CD4-positive, alpha-beta T cell treated with Interleukin-1 beta for 1 hour (primary cell): ENCODE measurements around the gene MAP3K7.
A peak's percentile ranks its signal among the peaks of the same experiment; 100 is the strongest.
"Not testable (repeated sequence)": the region's sequence is repeated elsewhere in the genome, so short reads cannot be mapped to it uniquely, and the experiment has no call there.

ENCODE experiments used
- DNase-seq, 2 donors: peaks; one replicate each; pipeline ENCODE4 v3.0.0-alpha.2; 2020 to 2022

Gene MAP3K7

DNA sequence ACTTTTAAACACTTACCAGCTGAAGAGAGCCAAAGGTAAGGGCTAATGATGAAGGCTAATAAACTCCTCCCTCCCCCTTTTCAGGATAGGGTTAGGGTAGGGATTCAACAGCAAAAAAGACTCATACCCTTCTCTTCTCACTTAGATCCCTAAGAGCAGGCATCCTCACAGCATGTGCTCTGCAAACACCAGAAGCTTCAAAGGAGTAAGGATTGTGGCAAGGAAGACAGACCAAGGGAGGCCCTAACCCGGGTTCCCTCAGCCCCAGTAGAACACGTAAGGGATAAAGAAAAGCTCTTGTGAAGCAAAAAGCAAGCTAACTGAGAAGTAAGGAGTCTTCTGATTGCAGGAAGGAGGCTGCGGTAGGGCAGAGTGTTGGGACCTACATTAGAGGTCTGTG, 11.6 kb downstream of the MAP3K7 start:
- no peak for DNase-seq

DNA sequence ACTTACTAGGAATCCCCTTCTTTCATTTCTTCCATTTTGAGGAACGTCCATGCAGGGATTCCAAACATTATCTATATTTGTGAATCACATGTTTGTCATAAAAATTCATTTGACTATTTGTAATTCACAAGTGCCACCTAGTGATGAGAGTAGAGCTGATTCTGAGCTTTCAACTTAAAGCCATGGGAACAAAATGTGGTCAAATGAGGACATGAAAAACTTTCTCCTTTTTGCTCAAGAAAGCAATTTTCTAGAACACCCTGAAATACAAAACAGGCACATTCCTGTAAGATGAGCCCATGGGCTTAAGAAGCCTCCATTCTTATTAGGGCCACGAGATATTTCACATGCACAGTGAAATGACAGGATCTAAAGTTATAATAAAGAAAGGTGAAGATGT, 12.3 kb downstream of the MAP3K7 start:
- no peak for DNase-seq

DNA sequence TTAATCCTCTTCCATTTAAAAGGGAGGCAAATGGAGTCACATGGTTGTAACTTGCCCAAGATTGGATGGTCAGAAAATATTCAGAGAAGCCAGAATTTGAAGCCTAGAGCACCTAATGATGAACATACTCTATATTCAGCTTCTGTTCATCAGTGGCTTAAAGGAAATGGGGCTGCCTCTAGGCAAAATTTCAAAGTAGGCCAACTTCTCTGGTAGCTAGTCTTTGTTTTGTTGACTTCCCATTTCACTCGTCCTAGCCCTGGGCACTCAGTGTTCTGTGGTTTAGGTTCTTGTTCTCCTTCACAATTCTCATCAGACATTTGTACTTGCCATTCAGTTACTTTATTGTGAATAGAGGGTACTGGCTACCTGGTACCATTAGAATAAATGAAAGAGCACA, 13.2 kb downstream of the MAP3K7 start:
- DNase-seq = no peak

DNA sequence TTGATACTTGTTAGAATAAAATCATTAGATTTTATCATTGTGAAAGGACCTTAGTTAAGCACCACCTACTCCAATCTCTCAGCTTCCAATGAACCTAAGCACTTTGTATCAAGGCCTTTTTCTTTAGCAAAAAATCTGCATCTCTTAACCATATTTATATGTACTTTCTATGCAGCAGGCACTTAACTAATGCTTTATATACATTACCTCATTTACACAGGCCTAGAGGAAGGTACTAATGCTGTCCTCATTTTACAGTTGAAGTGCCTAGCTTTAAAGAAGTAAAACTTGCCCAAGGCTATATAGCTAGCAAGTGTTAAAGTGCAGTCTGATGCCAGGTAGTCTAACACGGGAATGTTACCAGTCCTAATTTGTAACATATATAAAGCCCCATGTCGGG, 14.0 kb downstream of the MAP3K7 start:
- no peak for DNase-seq

DNA sequence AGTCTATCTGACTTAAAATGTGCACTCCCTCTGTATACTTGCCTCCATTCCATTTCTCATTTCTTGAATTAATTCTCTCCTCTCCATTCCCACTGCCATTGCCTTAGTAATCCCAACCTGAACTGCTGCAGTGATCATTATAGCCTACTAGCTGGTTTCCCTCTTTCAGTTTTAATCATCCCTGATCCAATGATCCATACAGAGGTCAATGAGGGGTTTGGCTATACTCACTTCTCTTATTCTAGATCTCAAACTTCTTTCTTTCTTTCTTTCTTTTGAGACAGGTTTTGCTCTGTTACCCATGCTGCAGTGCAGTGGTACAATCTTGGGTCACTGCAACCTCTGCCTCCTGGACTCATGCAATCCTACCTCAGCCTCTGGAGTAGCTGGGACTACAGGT, 17.6 kb downstream of the MAP3K7 start:
- DNase-seq = no peak

DNA sequence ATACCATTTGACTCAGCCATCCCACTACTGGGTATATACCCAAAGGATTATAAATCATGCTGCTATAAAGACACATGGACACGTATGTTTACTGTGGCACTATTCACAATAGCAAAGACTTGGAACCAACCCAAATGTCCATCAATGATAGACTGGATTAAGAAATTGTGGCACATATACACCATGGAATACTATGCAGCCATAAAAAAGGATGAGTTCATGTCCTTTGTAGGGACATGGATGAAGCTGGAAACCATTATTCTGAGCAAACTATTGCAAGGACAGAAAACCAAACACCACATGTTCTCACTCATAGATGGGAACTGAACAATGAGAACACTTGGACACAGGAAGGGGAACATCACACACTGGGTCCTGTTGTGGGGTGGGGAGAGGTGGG, 19.2 kb downstream of the MAP3K7 start:
- DNase-seq = not testable (repeated sequence)

DNA sequence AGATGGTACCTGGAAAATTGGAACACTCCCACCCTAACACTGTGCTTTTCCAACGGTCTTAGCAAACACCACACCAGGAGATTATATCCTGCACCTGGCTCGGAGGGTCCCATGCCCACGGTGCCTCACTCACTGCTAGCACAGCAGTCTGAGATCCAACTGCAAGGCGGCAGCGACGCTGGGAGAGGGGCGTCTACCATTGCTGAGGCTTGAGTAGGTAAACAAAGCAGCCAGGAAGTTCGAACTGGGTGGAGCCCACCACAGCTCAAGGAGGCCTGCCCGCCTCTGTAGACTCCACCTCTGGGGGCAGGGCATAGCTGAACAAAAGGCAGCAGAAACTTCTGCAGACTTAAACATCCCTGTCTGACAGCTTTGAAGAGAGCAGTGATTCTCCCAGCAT, 24.5 kb downstream of the MAP3K7 start:
- peak; percentile 8 to 23 for DNase-seq

DNA sequence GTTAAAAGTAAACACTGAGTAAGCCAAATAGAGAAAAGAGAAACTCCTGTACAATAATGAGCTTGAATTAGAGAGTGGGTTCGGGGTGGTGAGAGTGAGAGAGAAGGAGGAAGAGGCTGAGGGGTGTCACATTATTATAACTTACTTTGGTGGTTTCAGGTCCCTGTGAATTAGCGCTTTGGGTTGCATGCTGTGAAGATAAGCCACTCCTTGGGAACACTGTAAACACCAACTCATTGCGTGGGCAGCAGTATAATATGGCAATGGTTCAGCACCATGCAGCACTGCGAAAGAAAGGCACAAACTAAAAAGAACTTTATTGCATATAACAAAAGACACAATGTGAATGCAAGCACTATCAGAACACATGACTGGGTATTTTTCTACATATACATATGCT, 26.9 kb downstream of the MAP3K7 start:
- DNase-seq = no peak

DNA sequence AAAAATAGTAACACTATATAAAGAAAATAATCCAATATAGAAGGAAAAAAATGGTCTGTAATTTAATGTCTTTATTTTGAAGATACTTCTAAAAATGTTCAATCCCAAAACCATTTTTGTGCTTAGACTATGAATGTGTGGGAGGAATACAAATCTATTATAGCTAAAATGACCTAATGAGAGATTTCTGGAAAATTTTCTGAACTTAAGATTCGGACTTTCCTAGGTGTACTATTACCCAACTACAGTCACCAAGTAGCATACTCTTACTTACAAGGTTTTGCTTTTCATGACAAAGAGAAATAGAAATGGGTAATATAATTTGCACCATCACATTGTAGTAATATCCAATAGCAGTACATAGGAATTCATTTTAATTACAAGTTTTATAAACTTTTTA, 29.9 kb downstream of the MAP3K7 start:
- no peak for DNase-seq

DNA sequence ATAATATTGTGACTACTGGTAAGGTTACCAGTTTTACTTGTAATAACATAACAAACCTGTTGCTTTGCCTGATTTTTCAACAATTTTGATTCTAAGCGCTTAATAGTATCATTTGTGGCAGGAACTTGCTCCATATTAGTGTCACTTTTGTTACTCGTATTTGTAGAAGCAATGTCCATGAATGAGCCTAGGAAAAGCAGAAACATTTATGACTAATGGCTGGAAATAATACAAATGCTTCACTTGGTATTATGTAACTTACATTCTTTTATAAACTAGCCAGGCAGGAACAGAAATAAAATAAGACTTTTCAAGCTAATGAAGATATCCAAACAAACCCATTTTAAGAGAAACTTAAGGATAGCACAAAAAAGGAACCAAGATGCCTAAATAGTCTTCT, 38.9 kb downstream of the MAP3K7 start:
- no peak for DNase-seq

DNA sequence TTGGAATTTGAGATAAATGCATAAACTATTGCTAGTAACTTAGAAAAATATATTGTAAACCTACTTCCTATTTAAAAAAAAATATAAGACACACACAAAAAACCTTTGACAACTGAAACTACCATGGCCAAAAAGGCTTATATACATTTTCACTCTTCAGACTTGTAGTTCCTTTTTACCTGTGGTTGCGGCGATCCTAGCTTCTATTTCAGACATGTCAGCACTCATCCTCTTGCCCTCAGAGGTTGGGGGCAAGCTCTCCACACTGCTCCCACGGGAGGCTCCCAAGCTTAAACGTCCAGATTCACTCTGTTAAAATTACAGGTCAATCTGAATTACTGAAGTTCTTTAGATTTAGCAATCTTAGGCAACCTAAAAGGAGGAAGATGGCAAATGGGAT, 39.8 kb downstream of the MAP3K7 start:
- DNase-seq = no peak

DNA sequence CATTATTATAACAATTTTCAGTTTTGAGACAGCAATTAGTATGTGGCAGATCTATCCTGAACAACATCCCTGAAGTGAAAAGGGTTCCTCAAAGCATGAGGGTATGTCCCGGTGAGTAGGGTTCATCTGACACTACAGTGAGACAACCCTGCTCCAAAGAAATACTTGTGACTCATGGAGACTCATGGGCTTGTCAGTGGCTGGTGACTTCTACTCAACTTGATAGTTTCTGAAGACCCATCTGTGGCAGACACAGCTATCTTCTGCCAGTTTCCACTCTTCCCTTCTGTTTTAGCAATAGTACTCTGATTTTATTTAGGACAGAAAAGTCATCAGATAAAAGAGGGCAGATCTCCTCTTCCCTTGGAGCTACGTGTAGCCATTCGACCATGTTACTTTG, 41.4 kb downstream of the MAP3K7 start:
- DNase-seq = no peak

DNA sequence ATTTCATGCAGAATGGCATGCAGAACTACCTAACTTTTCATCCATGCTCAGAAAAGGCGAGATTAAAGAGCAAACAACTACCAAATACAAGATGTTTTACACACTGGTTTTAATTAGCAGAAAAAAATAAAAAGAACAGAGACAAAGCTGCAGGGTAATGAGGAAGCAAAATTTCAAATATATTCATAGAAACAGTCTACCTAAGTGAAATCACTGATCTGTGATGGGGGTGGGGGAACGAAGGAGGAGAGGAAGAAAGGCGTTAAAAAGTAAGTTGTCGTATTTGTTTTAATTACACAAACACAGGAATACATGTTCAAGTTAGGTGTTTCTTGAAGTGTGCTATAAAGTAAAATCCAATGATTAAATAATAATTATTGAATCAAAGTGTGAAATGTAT, 42.1 kb downstream of the MAP3K7 start:
- DNase-seq = no peak

DNA sequence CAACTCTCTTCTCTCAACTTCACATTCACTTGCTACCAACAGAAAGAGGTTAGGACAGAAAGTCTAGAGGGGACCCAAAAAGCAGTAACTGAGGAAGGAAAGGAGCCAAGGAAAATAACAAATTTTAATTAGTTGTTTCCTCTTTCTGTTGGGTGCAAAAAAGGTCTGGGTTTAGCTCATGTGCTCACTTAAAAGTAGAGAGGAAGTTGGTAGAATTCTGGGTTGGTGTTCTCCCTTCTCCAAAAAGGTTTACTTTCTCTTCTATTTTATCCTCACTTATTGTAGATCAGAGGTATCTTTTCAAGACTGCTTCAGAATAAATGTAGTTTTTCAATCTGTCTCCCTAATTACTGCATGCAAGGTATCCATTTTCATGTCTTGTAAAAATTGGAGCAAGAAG, 42.8 kb downstream of the MAP3K7 start:
- DNase-seq = no peak

DNA sequence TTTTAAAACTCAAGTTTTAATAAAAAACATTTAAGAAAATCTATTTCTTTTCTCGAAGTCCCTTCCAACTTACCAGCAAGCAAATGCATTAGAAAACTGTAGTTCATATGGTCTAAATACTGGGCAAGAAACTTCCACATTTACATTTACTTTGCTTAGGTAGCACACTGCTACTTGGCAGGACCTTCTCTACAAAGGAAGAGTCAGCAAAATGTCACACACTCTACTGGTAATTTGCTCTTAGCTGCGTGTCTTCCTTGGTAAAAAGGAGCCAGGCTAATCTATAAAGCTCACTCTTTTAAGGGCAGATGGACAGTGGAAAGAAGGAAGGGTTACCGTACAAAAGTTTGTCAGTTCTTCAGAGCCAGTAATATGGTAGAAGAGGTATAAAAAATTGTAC, 45.7 kb downstream of the MAP3K7 start:
- no peak for DNase-seq

DNA sequence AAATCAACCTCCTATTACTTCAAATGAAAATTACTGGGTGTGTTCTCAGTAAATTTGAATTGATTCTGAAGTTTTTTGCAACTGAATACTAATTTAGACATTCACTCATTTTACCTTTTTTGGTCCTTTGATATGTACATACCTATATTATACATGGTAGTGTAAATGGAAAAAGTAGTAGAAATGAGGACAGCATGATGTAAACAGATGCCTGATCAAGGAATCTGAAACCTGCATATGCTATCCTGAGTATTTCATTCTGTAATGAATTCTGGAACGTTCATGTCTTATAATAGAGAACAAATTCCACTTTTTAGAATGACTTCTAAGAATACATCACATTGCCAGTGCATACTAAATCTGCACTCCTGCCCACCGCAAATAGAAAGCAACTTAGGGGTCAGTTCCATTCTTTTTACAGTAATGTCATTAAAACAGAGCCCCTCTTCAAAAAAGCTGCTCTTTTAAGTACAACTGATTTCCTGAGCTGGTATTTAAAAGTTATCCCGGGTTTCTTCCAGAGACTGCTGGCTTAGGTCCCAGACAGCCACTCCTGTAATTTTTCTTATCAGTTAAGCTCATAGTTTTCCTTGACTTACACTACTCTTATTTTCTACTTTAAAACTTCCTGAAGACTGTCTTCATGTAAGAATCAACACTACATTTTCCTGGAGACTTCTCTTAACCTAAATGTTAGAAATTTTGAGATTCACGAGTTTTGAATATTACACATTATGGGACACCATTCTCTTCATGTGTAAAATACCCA, 48.4 kb downstream of the MAP3K7 start:
- DNase-seq = no peak

DNA sequence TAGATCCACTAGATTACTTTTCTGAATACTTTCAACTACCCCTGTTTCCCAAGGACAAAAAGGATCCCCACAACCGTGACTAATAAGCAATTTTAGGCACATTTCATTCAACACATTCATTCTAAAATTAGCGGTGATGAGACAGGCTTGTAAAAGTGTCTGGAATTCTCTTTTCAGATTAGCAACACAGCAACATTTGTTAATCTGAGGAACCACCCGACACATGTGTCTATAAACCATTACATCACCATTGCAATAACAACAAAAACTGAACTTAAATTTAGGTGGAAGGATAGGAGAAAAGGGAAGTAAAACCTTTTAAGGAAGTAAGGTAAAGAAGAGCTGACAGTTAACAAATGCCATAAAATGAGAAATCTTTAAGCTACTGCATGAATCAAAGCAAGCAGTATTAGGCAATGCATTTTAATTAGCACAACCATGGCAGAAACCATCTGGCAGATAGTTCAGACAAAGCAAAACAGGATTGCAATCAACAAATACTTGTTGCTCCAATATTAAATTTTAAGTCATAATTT, 49.1 kb downstream of the MAP3K7 start:
- DNase-seq = no peak

DNA sequence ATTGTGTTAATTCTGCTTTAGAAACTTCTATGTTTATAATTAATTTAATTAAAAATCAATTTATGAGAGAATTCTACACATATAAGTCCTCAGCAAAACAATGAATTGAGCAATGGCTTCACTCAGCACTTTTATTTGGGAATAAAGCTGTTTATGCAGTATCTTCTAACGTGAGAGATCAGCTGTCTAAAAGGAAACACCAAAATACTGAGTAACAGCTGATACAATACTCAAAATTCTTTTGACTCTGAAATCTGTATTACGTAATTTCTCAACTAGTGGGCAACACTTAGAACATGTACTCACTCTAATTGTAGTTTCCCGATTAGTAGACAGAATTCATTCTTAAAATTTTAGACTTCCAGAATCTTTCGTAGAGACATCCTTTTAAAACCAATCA, 49.8 kb downstream of the MAP3K7 start:
- no peak for DNase-seq

DNA sequence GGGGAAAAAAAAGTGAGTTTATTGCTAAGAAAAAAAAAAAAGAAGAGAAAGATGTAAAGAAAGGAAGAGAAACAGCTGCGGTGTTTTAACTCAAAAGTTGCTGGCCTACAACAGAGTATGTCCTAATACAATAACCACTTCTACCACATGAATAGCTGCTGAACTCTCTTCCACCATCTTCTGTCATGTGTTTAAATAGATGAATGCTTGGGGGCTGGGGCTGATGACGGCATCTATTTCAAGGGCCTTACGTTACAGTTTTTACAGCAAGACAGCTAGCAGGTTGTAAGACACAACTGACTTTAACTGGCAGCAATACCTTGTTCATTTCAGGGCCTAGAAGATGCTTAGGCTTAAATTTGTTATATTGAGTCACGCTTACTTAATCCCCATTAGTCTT, 50.4 kb downstream of the MAP3K7 start:
- DNase-seq = no peak

DNA sequence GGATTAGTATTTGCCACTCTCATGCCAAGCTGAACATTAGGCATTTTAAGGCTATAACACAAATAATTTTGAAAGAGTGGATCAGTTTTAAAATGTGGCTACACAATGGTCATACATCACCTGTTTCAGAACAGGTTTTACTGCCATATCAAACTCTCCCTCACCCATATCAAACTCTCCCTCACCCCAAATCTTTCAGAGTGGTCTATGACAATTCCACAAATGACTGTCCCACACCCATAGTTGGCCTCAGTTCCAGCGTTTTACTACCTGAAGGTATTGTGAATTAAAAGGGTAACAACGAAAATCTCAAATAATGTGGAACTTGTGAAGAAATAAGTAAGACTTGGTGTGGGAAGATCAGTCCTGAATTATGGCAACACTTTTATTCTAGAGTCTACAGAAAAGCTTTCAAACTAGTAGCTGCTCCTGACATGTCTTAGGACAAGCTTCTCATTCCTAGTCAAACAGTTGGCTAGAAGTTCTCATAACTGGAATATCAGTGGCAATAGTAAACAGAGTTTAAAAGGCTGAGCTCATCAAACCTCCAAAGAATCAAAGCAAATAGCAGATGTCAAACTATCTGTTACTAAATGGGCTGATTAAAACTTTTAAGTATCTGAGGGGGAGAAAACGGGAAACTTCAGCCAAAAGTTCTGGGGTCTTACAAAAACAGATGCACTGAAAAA, 52.4 kb downstream of the MAP3K7 start:
- no peak for DNase-seq

DNA sequence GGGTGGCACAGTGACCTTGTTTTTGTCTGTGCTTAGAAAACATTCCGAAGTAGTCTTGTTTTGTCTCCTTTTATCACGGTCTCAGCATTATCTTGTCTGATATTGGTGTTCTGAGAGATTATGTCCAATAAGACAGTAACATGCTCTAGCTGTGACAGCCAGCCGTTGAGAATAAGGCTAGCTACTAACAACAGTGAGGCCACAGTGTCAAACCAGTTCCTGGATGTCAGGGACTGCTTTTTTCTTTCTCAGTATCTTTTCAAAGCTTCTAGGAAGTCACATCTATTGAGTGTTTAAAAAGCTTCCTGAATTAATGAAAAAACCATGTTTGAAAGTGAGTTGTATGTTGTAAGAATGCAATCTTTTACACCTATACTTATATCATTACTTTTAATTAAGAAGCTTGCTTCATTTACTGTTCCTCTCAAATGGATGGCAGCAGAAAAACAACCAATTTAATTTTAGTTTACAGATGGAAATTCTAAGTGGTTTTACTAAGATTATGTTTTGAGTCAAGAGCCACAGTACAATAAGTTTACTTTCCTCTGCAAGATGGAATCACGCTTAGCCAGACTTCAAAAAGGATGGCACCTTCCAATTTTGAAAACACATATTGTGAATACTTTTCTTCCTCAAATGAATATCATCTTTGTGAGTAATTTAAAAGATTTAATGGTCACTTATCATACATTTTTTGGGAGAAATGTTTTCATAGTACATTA, 53.1 kb downstream of the MAP3K7 start:
- no peak for DNase-seq

DNA sequence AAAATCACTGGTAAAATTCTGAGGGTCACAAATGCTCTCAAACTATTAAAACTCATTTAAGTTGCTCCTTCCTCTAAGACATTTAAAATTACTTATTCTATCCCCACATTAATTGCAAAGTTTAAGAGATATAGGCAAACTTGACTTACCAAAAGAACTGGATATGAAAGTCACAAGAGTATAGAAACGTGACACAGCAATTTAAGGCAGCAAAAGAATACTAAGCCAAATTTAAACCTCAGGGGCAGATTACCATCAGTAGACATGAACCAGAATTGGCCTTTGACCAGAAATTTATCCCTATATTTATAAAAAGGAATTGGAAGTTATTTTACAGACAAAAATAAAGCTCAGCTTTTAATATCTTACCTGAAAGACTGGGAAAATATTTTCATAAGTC, 56.0 kb downstream of the MAP3K7 start:
- DNase-seq = no peak

DNA sequence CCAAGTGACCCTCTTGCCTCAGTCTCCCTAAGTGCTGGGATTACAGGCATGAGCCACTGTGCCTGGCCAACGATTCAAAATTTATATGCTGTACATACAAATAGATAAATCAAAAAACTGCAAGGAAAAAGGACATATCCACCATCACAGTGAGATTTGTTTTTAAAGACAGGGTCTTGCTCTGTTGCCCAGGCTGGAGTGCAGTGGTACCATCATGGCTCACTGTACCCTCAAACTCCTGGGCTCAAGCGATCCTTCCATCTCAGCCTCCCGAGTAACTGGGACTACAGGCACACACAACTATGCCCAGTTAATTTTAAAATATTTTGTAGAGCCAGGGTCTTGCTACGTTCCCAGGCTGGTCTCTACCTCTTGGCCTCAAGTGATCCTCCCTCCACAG, 61.5 kb downstream of the MAP3K7 start:
- no peak for DNase-seq

DNA sequence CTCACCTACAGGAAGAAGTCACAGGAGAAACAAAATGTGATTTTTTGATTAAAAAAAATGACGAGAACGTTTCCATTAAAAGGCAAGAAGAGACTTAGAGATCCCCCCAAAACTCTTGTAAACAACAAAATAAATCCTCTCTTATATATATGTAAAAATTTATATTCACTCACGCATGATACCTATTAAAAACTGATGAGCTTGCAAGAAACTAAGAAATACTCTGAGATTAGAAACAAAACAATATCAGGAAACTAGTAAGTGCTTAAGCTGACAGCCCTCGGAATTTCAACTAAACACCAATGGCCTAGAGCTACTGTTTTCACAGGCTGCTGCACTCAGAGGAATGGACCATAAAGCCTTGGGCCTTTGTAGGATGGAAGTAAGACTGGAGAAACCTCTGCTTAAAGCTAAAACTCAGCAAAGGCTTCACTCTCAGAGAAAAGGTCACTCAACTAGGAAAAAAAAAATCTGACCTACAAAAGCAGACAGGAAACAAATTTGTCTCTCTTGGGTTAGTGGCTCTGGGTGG, 63.0 kb downstream of the MAP3K7 start:
- DNase-seq = no peak
